ENCODE measurements around the gene DGKG.
A peak's percentile ranks its signal among the peaks of the same experiment; 100 is the strongest.

The DGKG gene

GRCh38 chr3:186098740-186099139, 263.3 kb downstream of the DGKG start:
- H3K4me3 ChIP-seq (ENCODE audit: severe bottlenecking), result no peak overlapping the region
- TF ChIP-seq CTCF (IDR thresholded peaks at IDR 0.05; ENCODE audit: poor library complexity, severe bottlenecking), result no peak
- no peaks in the 10 kb centered on the region for H3K27me3 ChIP-seq (ENCODE audit: insufficient read depth, poor library complexity, severe bottlenecking)
- peaks cover 35% of the 10 kb centered on the region for H3K4me1 ChIP-seq (ENCODE audit: insufficient read depth, poor library complexity, severe bottlenecking)
- H3K9me3 ChIP-seq (ENCODE audit: severe bottlenecking), result no peaks in the 10 kb centered on the region
- ATAC-seq (ENCODE audit: low read depth) (no peak), DNase-seq (ENCODE audit: low spot score) (no peak)
- H3K36me3 ChIP-seq (ENCODE audit: low read depth), result peaks cover 54% of the 10 kb centered on the region
- H3K27ac ChIP-seq (ENCODE audit: poor library complexity, severe bottlenecking), result peak overlapping the region; percentile 61

- peak; percentile 76 for DNase-seq (ENCODE audit: low spot score)
- Histone ChIP-seq H3K4me1 (ENCODE audit: insufficient read depth, poor library complexity, severe bottlenecking) (peaks cover 28% of the 10 kb centered on the region), H3K4me3 (ENCODE audit: severe bottlenecking) (peak overlapping the region; percentile 4), H3K27ac (ENCODE audit: poor library complexity, severe bottlenecking) (peak overlapping the region; percentile 61), H3K27me3 (ENCODE audit: insufficient read depth, poor library complexity, severe bottlenecking) (no peaks in the 10 kb centered on the region), H3K9me3 (ENCODE audit: severe bottlenecking) (no peaks in the 10 kb centered on the region), H3K36me3 (ENCODE audit: low read depth) (peaks cover 45% of the 10 kb centered on the region)
- TF ChIP-seq CTCF (IDR thresholded peaks at IDR 0.05; ENCODE audit: poor library complexity, severe bottlenecking), result no peak
- ATAC-seq (ENCODE audit: low read depth), result peak; percentile 90
These were observed 264.2 kb downstream of the DGKG start for GRCh38 chr3:186097663-186098451.

- Histone ChIP-seq H3K27me3 (ENCODE audit: insufficient read depth, poor library complexity, severe bottlenecking) (no peaks in the 10 kb centered on the region), H3K36me3 (ENCODE audit: low read depth) (peaks cover 43% of the 10 kb centered on the region), H3K27ac (ENCODE audit: poor library complexity, severe bottlenecking) (peak overlapping the region; percentile 61), H3K9me3 (ENCODE audit: severe bottlenecking) (no peaks in the 10 kb centered on the region), H3K4me3 (ENCODE audit: severe bottlenecking) (no peak overlapping the region), H3K4me1 (ENCODE audit: insufficient read depth, poor library complexity, severe bottlenecking) (peaks cover 28% of the 10 kb centered on the region)
- DNase-seq (ENCODE audit: low spot score) (no peak), ATAC-seq (ENCODE audit: low read depth) (no peak)
- TF ChIP-seq CTCF (IDR thresholded peaks at IDR 0.05; ENCODE audit: poor library complexity, severe bottlenecking), result no peak
These were observed 264.7 kb downstream of the DGKG start for GRCh38 chr3:186097317-186097662.

All from RWPE2 (cell line).